ENCODE measurements around the gene PODXL. TPM values are rescaled to one million over a fixed set of nuclear protein-coding genes. Genes with fewer than 3 reads are reported as not detected.

PODXL gene
- total RNA-seq, 1 experiment from 2014 or later = 32.3 TPM

DNA sequence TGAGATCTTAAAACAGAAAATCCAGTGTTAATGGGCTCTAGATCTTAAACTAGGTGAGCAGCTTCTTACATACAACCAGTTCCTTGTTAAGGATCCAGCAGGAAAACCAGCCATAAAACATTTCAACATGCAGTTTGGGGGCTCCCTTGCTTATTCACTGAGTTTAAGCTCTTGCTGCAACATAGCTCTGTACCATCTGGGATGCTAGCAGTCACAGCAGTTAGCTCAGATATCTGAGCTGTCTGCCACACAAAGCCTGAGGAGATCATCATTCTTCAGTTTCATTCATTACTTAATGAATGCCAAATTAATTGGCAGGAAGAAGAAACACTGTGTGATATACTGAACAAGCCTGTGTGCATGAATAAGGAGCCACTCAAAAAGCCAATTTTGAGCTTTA lies 62.8 kb downstream of the PODXL start:
- POLR2A ChIA-PET = no interaction called here
- no peaks in the 10 kb centered on the region for H3K4me1 ChIP-seq (ENCODE audit: control insufficient read depth, insufficient read depth, low read length)
- no peak for ATAC-seq
- no peaks in the 10 kb centered on the region for H3K9me3 ChIP-seq (ENCODE audit: control insufficient read depth, insufficient read depth, low read depth, low read length)
- CTCF ChIA-PET = no interaction called here
- in situ Hi-C loops (cut with HindIII; ENCODE audit: low pct_unique_long_range_greater_than_20kb, low sequenced_read_pairs) = no loop called here
- no peak overlapping the region for H3K27ac ChIP-seq (ENCODE audit: low read length)
- no peaks in the 10 kb centered on the region for H3K27me3 ChIP-seq (ENCODE audit: control insufficient read depth, insufficient read depth, low read length)
- no TSS peak for BruUV-seq (replicated peaks)
- TF ChIP-seq, protein P1, sequence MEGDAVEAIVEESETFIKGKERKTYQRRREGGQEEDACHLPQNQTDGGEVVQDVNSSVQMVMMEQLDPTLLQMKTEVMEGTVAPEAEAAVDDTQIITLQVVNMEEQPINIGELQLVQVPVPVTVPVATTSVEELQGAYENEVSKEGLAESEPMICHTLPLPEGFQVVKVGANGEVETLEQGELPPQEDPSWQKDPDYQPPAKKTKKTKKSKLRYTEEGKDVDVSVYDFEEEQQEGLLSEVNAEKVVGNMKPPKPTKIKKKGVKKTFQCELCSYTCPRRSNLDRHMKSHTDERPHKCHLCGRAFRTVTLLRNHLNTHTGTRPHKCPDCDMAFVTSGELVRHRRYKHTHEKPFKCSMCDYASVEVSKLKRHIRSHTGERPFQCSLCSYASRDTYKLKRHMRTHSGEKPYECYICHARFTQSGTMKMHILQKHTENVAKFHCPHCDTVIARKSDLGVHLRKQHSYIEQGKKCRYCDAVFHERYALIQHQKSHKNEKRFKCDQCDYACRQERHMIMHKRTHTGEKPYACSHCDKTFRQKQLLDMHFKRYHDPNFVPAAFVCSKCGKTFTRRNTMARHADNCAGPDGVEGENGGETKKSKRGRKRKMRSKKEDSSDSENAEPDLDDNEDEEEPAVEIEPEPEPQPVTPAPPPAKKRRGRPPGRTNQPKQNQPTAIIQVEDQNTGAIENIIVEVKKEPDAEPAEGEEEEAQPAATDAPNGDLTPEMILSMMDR (IDR thresholded peaks at IDR 0.05) = no peak
- TF ChIP-seq POLR2AphosphoS5 (IDR thresholded peaks at IDR 0.05; ENCODE audit: low read depth, low read length) (no peak), TCF7L2 (IDR thresholded peaks at IDR 0.05; ENCODE audit: low read depth, low read length) (no peak), SIN3A (IDR thresholded peaks at IDR 0.05; ENCODE audit: borderline replicate concordance, insufficient read depth, low read depth, low read length) (no peak)
- TF ChIP-seq, protein P2, sequence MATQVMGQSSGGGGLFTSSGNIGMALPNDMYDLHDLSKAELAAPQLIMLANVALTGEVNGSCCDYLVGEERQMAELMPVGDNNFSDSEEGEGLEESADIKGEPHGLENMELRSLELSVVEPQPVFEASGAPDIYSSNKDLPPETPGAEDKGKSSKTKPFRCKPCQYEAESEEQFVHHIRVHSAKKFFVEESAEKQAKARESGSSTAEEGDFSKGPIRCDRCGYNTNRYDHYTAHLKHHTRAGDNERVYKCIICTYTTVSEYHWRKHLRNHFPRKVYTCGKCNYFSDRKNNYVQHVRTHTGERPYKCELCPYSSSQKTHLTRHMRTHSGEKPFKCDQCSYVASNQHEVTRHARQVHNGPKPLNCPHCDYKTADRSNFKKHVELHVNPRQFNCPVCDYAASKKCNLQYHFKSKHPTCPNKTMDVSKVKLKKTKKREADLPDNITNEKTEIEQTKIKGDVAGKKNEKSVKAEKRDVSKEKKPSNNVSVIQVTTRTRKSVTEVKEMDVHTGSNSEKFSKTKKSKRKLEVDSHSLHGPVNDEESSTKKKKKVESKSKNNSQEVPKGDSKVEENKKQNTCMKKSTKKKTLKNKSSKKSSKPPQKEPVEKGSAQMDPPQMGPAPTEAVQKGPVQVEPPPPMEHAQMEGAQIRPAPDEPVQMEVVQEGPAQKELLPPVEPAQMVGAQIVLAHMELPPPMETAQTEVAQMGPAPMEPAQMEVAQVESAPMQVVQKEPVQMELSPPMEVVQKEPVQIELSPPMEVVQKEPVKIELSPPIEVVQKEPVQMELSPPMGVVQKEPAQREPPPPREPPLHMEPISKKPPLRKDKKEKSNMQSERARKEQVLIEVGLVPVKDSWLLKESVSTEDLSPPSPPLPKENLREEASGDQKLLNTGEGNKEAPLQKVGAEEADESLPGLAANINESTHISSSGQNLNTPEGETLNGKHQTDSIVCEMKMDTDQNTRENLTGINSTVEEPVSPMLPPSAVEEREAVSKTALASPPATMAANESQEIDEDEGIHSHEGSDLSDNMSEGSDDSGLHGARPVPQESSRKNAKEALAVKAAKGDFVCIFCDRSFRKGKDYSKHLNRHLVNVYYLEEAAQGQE (IDR thresholded peaks at IDR 0.05; ENCODE audit: insufficient read depth in 1 of 2, low read depth in 2 of 2, low read length in 1 of 2) = no peak
- H3K36me3 ChIP-seq (ENCODE audit: control insufficient read depth, insufficient read depth, low read length) = peaks cover 3% of the 10 kb centered on the region
- intact Hi-C loops (cut with micrococcal nuclease; ENCODE audit: unreplicated experiment) = no loop called here
- DNase-seq (ENCODE audit: low read depth, low spot score) = no peak
- no peak overlapping the region for H3K4me3 ChIP-seq (ENCODE audit: low read depth in 2 of 2, low read length in 2 of 2)

DNA sequence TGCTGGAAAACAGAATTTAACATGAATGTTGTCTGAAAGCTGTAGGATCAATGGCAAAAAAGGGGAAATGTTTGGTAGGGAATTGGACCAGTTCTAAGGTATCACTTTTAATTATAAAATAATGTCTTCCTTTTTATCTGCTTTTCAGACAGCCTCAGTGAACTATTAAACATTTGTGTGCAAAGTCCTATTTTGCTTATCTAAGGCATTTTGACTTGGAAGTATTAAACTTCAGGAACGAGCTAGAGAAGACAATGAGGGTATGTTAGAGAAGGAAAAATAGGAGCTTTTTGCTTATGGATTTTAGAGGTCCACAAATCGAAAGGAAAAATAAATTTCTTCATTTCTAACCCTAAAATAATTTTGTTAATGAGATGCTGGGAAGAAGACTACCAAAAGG lies 63.3 kb downstream of the PODXL start:
- H3K27ac ChIP-seq (ENCODE audit: low read length) = no peak overlapping the region
- H3K27me3 ChIP-seq (ENCODE audit: control insufficient read depth, insufficient read depth, low read length) = no peaks in the 10 kb centered on the region
- no peak for TF ChIP-seq SIN3A (IDR thresholded peaks at IDR 0.05; ENCODE audit: borderline replicate concordance, insufficient read depth, low read depth, low read length)
- TF ChIP-seq, protein P1 (IDR thresholded peaks at IDR 0.05) = no peak
- TF ChIP-seq, protein P2 (IDR thresholded peaks at IDR 0.05; ENCODE audit: insufficient read depth in 1 of 2, low read depth in 2 of 2, low read length in 1 of 2) = no peak
- H3K9me3 ChIP-seq (ENCODE audit: control insufficient read depth, insufficient read depth, low read depth, low read length) = no peaks in the 10 kb centered on the region
- H3K36me3 ChIP-seq (ENCODE audit: control insufficient read depth, insufficient read depth, low read length) = peaks cover 3% of the 10 kb centered on the region
- intact Hi-C loops (cut with micrococcal nuclease; ENCODE audit: unreplicated experiment) (no loop called here), in situ Hi-C loops (cut with HindIII; ENCODE audit: low pct_unique_long_range_greater_than_20kb, low sequenced_read_pairs) (no loop called here)
- ChIA-PET CTCF (no interaction called here), POLR2A (no interaction called here)
- DNase-seq (ENCODE audit: low read depth, low spot score) = no peak
- no peaks in the 10 kb centered on the region for H3K4me1 ChIP-seq (ENCODE audit: control insufficient read depth, insufficient read depth, low read length)
- no peak for ATAC-seq
- no peak overlapping the region for H3K4me3 ChIP-seq (ENCODE audit: low read depth in 2 of 2, low read length in 2 of 2)
- BruUV-seq (replicated peaks) = no TSS peak
